GM21619 (cell line): ENCODE measurements around the gene HIPK1.
"Not testable (repeated sequence)": the region's sequence is repeated elsewhere in the genome, so short reads cannot be mapped to it uniquely, and the experiment has no call there.

Experiments
- ATAC-seq: cut with Tn5 transposase; IDR thresholded peaks from one replicate; pipeline ENCODE4 v1.9.1; 2021; ENCODE audit not compliant: unreplicated experiment

HIPK1 gene

GRCh38 chr1:114008993-114009392, 79.9 kb downstream of the HIPK1 start:
- no peak for ATAC-seq

- no peak for ATAC-seq
These were observed 80.3 kb downstream of the HIPK1 start for GRCh38 chr1:114009393-114009792.

GRCh38 chr1:114010433-114011184, 81.5 kb downstream of the HIPK1 start:
- no peak for ATAC-seq

DNA sequence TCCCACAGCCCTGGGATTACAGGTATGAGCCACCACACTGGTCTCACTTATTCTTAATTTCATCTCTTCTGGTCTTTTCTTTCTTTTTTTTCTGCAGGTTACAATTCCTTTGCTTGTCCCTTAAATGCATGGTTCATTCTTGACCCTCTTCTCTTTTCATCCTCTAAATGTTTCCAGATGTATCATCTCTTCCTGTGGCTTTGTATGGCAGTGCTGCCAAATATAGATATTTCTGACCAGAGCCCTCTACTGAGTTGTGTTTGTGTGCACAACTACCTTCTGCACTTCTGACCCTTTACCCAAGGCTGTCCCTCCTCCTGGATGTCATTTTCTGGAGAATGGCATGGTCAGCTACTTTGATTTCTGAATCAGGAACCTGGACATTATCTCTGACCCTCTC, 82.7 kb downstream of the HIPK1 start:
- ATAC-seq, result no peak

GRCh38 chr1:114015075-114015474, 86.0 kb downstream of the HIPK1 start:
- no peak for ATAC-seq

DNA sequence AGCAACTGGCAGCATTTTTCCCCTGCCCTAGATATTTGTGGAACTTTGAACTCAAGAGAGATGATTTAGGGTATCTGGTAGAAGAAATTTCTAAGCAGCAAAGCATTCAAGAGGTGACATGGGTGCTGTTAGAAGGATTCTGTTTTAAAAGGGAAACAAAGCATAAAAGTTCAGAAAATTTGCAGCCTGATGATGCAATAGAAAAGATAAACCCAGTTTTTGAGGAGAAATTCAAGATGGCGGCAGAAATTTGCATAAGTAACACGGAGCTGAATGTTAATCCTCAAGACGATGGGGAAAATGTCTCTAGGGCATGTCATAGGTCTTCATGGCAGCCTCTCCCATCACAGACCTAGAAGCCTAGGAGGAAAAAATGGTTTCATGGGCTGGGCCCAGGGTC, 90.6 kb downstream of the HIPK1 start:
- not testable (repeated sequence) for ATAC-seq

DNA sequence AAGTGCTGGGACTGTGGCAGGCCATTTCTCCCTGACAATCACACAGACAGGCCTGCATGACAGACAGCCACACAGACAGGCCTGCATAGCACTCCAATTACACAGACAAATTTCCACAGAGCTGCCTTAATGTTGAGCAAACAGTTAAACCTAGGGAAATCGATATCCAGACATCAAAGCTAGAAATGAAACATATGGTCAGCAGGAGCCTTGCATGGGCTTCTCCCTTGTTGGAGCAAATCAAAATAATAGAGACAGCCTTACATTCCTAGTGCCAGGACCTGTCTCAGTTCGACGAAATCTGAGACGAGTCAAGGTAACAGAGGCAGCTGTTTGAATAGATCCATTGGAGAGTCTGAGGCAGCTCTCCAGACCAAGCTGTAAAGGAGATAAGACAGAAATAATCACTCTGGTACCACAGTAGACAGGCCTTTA, 92.6 kb downstream of the HIPK1 start:
- no peak for ATAC-seq

- no peak for ATAC-seq
These were observed 93.8 kb downstream of the HIPK1 start for GRCh38 chr1:114022877-114023276.

- no peak for ATAC-seq
These were observed 94.3 kb downstream of the HIPK1 start for GRCh38 chr1:114023377-114023776.

DNA sequence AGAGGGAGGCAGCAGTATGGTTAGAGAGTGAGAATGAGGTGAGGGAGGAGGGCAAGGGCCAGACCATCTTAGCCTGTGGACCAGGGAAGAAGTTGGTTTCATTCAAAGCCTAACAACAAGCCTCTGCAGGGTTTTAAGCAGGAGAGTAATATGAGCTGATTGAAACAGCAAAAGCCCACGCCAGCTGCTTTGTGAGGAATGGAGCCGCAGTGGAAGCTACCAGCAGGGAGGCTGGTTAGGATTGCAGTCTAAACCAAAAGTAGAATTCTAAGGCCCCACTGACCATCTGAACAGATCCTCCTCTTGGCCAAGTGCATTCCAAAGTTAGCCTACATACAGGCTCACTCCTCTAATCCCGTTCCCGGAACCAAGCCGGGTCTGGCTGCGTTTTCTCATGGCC, 94.9 kb downstream of the HIPK1 start:
- no peak for ATAC-seq

DNA sequence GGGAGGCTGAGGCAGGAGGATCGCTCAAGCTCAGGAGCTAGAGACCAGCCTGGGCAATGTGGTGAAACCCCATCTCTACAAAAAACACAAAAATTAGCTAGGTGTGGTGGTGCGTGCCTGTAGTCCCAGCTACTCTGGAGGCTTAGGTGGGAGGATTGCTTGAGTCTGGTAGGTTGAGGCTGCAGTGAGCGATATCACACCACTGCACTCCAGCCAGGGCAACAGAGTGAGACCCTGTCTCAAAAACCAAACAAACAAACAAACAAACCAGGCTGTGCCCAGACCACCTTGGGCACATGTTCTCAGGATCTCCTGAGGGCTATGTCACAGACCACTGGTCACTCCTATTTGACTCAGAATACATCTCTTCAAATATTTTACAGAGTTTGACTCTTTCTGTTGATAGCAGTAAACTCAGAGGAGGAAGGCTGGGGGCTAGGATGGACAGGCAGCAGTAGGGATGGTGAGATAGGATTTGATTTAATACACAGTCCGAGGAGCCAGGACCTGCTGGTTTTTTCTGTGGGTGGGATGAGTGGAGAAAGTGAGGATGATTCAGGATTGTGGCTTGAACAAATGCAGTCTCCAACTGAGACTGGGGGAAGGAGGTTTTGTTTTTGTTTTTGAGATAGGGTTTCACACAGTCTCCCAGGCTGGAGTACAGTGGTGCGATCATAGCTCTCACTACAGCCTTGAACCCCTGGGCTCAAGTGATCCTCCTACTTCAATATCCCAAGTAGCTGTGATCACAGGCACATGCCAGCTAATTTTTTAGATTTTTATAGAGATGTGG, 96.7 kb downstream of the HIPK1 start:
- ATAC-seq, result no peak

GRCh38 chr1:114026797-114027196, 97.7 kb downstream of the HIPK1 start:
- no peak for ATAC-seq
